HEK293T (cell line): Measurements from ENCODE around the gene ZNF236.

Source experiments
- CTCF ChIA-PET: fragments of 350-600 bp; formaldehyde crosslinking; extraction: SDS; loops from one replicate; lab custom pipeline; 2021; ENCODE audit warnings: antibody characterized with exemption, inconsistent platforms; lab: Yijun Ruan, JAX
- POLR2A ChIA-PET: fragments of 350-600 bp; formaldehyde crosslinking; extraction: SDS; loops from one replicate; lab custom pipeline; 2020; ENCODE audit warnings: antibody characterized with exemption, inconsistent platforms; lab: Yijun Ruan, JAX
- DNase-seq: peaks from one replicate; pipeline ENCODE4 v3.0.0; 2012; ENCODE audit warnings: mixed read lengths; ENCODE audit errors: extremely low spot score
- ARNT ChIP-seq: fragments of 450-650 bp; IDR thresholded peaks from 2 replicates; pipeline ENCODE4 v1.6.1; 2017; ENCODE audit warnings: mild to moderate bottlenecking
- BHLHE40 ChIP-seq: fragments of 450-650 bp; IDR thresholded peaks from 2 replicates; pipeline ENCODE4 v1.6.1; 2016; ENCODE audit warnings: mild to moderate bottlenecking, moderate library complexity, borderline replicate concordance
- CTBP1 ChIP-seq: fragments of 450-650 bp; IDR thresholded peaks from 2 replicates; pipeline ENCODE4 v1.6.1; 2016; ENCODE audit warnings: borderline replicate concordance
- ELF4 ChIP-seq: fragments of 450-650 bp; IDR thresholded peaks from 2 replicates; pipeline ENCODE4 v1.6.1; 2017; ENCODE audit warnings: antibody characterized with exemption
- FOXA1 ChIP-seq: fragments of 450-650 bp; IDR thresholded peaks from 2 replicates; pipeline ENCODE4 v1.6.1; 2016; ENCODE audit warnings: mild to moderate bottlenecking
- FOXK2 ChIP-seq: fragments of 450-650 bp; IDR thresholded peaks from 2 replicates; pipeline ENCODE4 v1.6.1; 2016; ENCODE audit warnings: mild to moderate bottlenecking
- FOXM1 ChIP-seq: fragments of 450-650 bp; IDR thresholded peaks from 2 replicates; pipeline ENCODE4 v1.6.1; 2017; ENCODE audit warnings: mild to moderate bottlenecking, borderline replicate concordance
- HDGF ChIP-seq: fragments of 450-650 bp; IDR thresholded peaks from 2 replicates; pipeline ENCODE4 v1.6.1; 2017; ENCODE audit warnings: antibody characterized with exemption, borderline replicate concordance
- L3MBTL2 ChIP-seq: fragments of 450-650 bp; conservative IDR thresholded peaks from 2 replicates; pipeline ENCODE4 v1.6.1; 2016; ENCODE audit warnings: mild to moderate bottlenecking
- LEF1 ChIP-seq: fragments of 450-650 bp; IDR thresholded peaks from 2 replicates; pipeline ENCODE4 v1.6.1; 2017; ENCODE audit warnings: mild to moderate bottlenecking, borderline replicate concordance
- NFRKB ChIP-seq: fragments of 450-650 bp; IDR thresholded peaks from 2 replicates; pipeline ENCODE4 v1.6.1; 2016; ENCODE audit warnings: mild to moderate bottlenecking, moderate library complexity
- PKNOX1 ChIP-seq: fragments of 450-650 bp; IDR thresholded peaks from 2 replicates; pipeline ENCODE4 v1.6.1; 2016
- SP1 ChIP-seq: fragments of 450-650 bp; IDR thresholded peaks from 2 replicates; pipeline ENCODE4 v1.6.1; 2017
- SUZ12 ChIP-seq: fragments of 450-650 bp; IDR thresholded peaks from 2 replicates; pipeline ENCODE4 v1.6.1; 2016; ENCODE audit warnings: mild to moderate bottlenecking
- TARDBP ChIP-seq: fragments of 450-650 bp; IDR thresholded peaks from 2 replicates; pipeline ENCODE4 v1.6.1; 2016
- ZNF384 ChIP-seq: fragments of 450-650 bp; IDR thresholded peaks from 2 replicates; pipeline ENCODE4 v1.6.1; 2016

Gene ZNF236

GRCh38 chr18:76931171-76931570, 108.8 kb downstream of the ZNF236 start:
- no peak for DNase-seq

GRCh38 chr18:76932026-76932819, 109.9 kb downstream of the ZNF236 start:
- CTCF ChIA-PET, result no interaction called here
- POLR2A ChIA-PET, result no interaction called here
- no peak for DNase-seq
- TF ChIP-seq FOXK2, result no peak
- TF ChIP-seq HDGF, result no peak
- no peak for TF ChIP-seq ELF4

More at GRCh38 chr18:76931171-76931570, 108.8 kb downstream of the ZNF236 start:
- ChIA-PET POLR2A (no interaction called here), CTCF (interaction anchor here (0.6 kb wide), 1 partner anchor 379 kb away, joined by 3 read pairs; no protein-coding TSS in a partner anchor)
- TF ChIP-seq NFRKB (no peak), TARDBP (no peak)

- CTCF ChIA-PET, result no interaction called here
- no peak for TF ChIP-seq FOXA1
- TF ChIP-seq PKNOX1, result no peak
- TF ChIP-seq TARDBP, result no peak
- no peak for TF ChIP-seq HDGF
- TF ChIP-seq CTBP1, result no peak
- TF ChIP-seq SUZ12, result no peak
- TF ChIP-seq FOXM1, result no peak
- POLR2A ChIA-PET, result no interaction called here
- DNase-seq, result no peak
These were observed 113.5 kb downstream of the ZNF236 start for GRCh38 chr18:76935722-76936337.

GRCh38 chr18:76936877-76937276, 114.5 kb downstream of the ZNF236 start:
- no peak for TF ChIP-seq ZNF384
- no peak for TF ChIP-seq SP1
- TF ChIP-seq FOXM1, result no peak
- TF ChIP-seq BHLHE40, result no peak
- TF ChIP-seq FOXK2, result no peak
- TF ChIP-seq PKNOX1, result no peak
- TF ChIP-seq ELF4, result no peak
- no peak for TF ChIP-seq L3MBTL2
- TF ChIP-seq HDGF, result no peak
- TF ChIP-seq TARDBP, result no peak
- no peak for TF ChIP-seq CTBP1
- no peak for TF ChIP-seq ARNT
- no peak for TF ChIP-seq FOXA1
- TF ChIP-seq LEF1, result no peak
- ChIA-PET POLR2A (no interaction called here), CTCF (no interaction called here)
- DNase-seq, result no peak

GRCh38 chr18:76937597-76937996, 115.2 kb downstream of the ZNF236 start:
- POLR2A ChIA-PET, result no interaction called here
- CTCF ChIA-PET, result no interaction called here
- no peak for DNase-seq
- TF ChIP-seq LEF1, result no peak
- TF ChIP-seq FOXM1, result no peak
- no peak for TF ChIP-seq ELF4
- no peak for TF ChIP-seq SP1
- no peak for TF ChIP-seq FOXA1
- TF ChIP-seq ZNF384, result no peak
- TF ChIP-seq FOXK2, result no peak
- no peak for TF ChIP-seq TARDBP
- no peak for TF ChIP-seq ARNT
- no peak for TF ChIP-seq PKNOX1
- no peak for TF ChIP-seq CTBP1
- TF ChIP-seq HDGF, result no peak
- no peak for TF ChIP-seq BHLHE40
- TF ChIP-seq SUZ12, result no peak
- TF ChIP-seq L3MBTL2, result no peak
- TF ChIP-seq NFRKB, result no peak

GRCh38 chr18:76938619-76939018, 116.3 kb downstream of the ZNF236 start:
- no peak for DNase-seq
- ChIA-PET CTCF (no interaction called here), POLR2A (no interaction called here)
- no peak for TF ChIP-seq ZNF384
- no peak for TF ChIP-seq LEF1
- no peak for TF ChIP-seq BHLHE40
- no peak for TF ChIP-seq HDGF
- TF ChIP-seq SUZ12, result no peak
- TF ChIP-seq FOXA1, result no peak
- no peak for TF ChIP-seq L3MBTL2
- no peak for TF ChIP-seq FOXK2
- TF ChIP-seq TARDBP, result no peak
- no peak for TF ChIP-seq ARNT
- TF ChIP-seq PKNOX1, result no peak
- TF ChIP-seq SP1, result no peak
